GM12891 (cell line): ENCODE measurements around the gene ARHGAP6.
"Not testable (repeated sequence)": the region's sequence is repeated elsewhere in the genome, so short reads cannot be mapped to it uniquely, and the experiment has no call there.

Source experiments
- POLR2A ChIP-seq: IDR thresholded peaks from 2 replicates; pipeline ENCODE4 v1.6.1; 2011; ENCODE audit warnings: low read depth, low read length, control low read depth
- POLR2AphosphoS5 ChIP-seq: IDR thresholded peaks from 2 replicates; pipeline ENCODE4 v1.6.1; 2011; ENCODE audit warnings: low read depth, low read length, control low read depth

DNA sequence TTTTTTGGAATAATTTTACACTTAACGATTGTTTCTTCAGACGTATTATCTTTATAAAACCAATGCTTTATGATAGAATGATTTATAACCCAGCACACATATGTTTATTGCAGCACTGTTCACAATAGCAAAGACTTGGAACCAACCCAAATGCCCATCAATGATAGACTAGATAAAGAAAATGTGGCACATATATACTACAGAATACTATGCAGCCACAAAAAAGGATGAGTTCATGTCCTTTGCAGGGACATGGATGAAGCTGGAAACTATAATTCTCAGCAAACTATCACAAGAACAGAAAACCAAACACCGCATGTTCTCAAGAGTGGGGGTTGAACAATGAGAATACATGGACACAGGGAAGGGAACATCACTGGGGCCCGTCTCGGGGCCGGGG is 542.6 kb downstream of the ARHGAP6 start:
- not testable (repeated sequence) for TF ChIP-seq POLR2AphosphoS5, POLR2A
